ENCODE data around the gene MMP24OS.

MMP24OS gene

GRCh38 chr20:35243986-35244385 is 33.9 kb downstream of the MMP24OS start:
- DNase-seq = no peak

GRCh38 chr20:35243317-35243716 is 34.6 kb downstream of the MMP24OS start:
- no peak for DNase-seq

DNA sequence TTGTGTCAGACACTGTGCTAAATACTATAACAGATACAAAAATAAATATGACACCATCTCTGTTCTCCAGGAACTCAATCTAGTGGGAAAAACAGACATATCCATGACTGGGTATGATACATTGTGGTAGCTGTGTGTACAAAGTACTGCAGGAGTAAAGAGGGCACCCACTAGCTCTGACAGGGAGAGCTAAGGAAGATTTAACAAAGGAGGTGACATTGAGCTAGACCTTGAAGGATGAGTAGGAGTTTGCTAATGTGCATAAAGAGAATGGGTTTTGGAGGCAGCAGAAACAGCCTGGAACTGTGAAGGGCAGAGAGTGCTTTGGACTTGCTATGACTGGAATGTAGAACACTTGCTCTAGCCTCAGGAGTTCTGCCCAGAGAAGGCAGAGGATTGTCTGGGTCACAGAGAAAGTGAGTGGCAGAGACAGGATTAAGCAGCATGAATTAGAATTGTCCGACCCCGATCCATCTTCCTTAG is 37.1 kb downstream of the MMP24OS start:
- no peak for DNase-seq

GRCh38 chr20:35240083-35240810 is 37.7 kb downstream of the MMP24OS start:
- DNase-seq = no peak

DNA sequence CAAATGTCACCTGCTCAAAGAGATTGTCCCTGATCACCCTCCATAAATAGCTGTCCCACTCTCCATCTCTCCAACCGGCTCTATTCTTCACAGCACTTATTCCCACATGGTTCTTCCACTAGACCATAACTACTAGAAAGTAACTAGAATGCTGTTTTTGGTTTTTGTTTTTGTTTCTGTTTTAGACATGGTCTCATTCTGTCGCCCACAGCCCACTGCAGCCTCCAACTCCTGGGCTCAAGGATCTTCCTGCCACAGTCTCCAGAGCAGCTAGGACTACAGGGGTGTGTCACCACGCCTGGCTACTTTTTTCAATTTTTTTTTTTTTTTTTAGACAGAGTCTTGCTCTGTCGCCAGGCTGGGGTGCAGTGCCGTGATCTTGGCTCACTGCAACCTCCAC is 39.2 kb downstream of the MMP24OS start:
- DNase-seq = no peak

DNA sequence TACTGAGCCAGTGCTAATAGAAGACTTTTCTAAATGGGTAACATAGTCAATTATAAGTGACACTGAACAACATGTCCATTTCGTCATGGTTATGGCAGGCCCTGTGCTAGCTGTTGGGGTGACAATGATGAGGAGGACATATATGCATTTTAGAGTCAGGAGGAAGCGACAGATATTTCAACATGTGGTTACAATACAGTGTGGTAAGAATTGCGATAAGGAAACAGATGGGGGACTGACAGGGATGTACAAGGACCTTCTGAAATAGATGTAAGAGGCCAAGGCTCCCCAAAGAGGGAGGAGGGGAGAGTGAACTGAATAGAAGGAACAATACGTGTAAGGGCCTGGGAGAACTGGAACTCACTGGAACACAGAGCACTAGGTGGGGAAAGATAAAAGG is 39.8 kb downstream of the MMP24OS start:
- DNase-seq = no peak

GRCh38 chr20:35237486-35237885 is 40.4 kb downstream of the MMP24OS start:
- no peak for DNase-seq

DNA sequence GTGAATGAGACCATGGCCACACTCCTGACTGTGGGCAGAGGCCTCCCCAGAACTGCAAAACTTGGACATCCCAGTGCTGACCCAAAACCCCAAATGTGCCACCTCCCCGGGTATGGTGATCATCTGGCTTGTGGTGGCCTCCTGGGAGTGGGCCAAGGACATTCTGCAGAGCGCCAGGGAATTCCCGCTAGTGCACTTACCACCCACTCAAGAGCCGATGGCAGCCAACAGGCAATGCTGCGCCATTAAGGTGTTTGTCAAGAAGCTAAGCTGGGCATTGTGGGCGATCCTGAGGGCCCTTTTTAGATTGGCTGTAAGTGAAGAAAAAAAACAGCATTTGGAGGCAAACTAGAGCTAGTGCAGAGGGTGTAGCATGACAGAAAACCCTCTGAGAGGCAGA is 42.0 kb downstream of the MMP24OS start:
- DNase-seq = no peak

- DNase-seq = no peak
Measured at GRCh38 chr20:35232575-35232974, 45.3 kb downstream of the MMP24OS start.

- no peak for DNase-seq
Measured at GRCh38 chr20:35226884-35227681, 50.8 kb downstream of the MMP24OS start.

Data from NK-92 treated with Interleukin-12 subunit alpha and Interleukin-12 subunit beta, amount 100 ng/mL, for 24 hours (cell line).